Measurements from ENCODE around the gene TAOK2. TPM values are rescaled to one million over a fixed set of nuclear protein-coding genes. Genes with fewer than 3 reads are reported as not detected.

The TAOK2 gene
- total RNA-seq (ENCODE audit: unreplicated experiment), result 178 TPM
- long read RNA-seq, full-length matches to known transcripts, result 4 of 16 reads
- long read RNA-seq, partial matches to known transcripts, result 3 of 16 reads
- long read RNA-seq, other reads (novel, unspliced or antisense), result 9 of 16 reads

- DNase-seq (ENCODE audit: low spot score), result peak; percentile 100
- Mint-ChIP-seq H3K27me3 (ENCODE audit: unreplicated experiment) (peaks cover 27% of the 10 kb centered on the region), H3K36me3 (ENCODE audit: low read depth, unreplicated experiment) (peaks cover 47% of the 10 kb centered on the region), H3K4me3 (ENCODE audit: unreplicated experiment) (peak within 1 kb of the TSS; percentile 96), H3K27ac (ENCODE audit: unreplicated experiment) (peak within 1 kb of the TSS; percentile 99), H3K9me3 (ENCODE audit: unreplicated experiment) (no peaks in the 10 kb centered on the region), H3K4me1 (ENCODE audit: unreplicated experiment) (peaks cover 49% of the 10 kb centered on the region)
- TF ChIP-seq, protein P1, sequence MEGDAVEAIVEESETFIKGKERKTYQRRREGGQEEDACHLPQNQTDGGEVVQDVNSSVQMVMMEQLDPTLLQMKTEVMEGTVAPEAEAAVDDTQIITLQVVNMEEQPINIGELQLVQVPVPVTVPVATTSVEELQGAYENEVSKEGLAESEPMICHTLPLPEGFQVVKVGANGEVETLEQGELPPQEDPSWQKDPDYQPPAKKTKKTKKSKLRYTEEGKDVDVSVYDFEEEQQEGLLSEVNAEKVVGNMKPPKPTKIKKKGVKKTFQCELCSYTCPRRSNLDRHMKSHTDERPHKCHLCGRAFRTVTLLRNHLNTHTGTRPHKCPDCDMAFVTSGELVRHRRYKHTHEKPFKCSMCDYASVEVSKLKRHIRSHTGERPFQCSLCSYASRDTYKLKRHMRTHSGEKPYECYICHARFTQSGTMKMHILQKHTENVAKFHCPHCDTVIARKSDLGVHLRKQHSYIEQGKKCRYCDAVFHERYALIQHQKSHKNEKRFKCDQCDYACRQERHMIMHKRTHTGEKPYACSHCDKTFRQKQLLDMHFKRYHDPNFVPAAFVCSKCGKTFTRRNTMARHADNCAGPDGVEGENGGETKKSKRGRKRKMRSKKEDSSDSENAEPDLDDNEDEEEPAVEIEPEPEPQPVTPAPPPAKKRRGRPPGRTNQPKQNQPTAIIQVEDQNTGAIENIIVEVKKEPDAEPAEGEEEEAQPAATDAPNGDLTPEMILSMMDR (IDR thresholded peaks at IDR 0.05; ENCODE audit: unreplicated experiment), result no peak
Measured at GRCh38 chr16:29973384-29974246, at the start of gene TAOK2. Gene TAOK2 (plus strand): TSS chr16:29973868. CDS start chr16:29977773, 3,905 bp downstream.

DNA sequence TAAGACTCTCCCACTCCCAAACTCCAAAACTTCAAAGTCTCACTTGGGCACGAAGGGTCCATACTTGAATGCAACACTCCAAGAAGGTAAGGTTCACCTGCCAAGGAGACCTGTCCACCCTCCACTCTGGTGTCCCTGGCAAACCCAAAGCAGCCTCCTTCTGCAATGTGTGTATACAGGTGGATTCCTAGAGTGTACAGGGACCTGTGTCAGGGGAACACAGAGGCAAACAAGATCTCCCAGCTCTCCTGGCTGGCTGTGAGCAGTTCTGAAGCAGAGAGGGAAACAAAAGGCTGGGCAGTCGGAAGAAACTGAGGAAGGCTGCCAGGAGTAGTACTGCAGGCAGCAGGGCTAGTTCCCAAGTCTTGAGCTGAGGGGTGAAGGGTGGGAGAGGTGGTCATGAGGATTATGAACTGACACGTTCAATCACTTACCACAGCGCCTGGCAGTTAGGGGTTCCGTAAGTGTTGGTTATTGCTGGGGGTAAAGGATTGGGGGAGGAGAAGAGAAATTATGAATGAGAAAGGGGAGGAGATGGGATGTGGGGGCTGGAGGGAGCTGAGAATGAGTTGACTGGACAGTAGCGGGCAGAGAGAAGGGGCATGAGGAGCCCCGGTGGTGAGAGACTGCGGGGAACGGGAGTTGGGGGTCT, 48.4 kb upstream of the TAOK2 start:
- Mint-ChIP-seq H3K27ac (ENCODE audit: unreplicated experiment) (no peak overlapping the region), H3K9me3 (ENCODE audit: unreplicated experiment) (no peaks in the 10 kb centered on the region), H3K27me3 (ENCODE audit: unreplicated experiment) (peaks cover 5% of the 10 kb centered on the region), H3K36me3 (ENCODE audit: low read depth, unreplicated experiment) (peaks cover 12% of the 10 kb centered on the region), H3K4me1 (ENCODE audit: unreplicated experiment) (peaks cover 22% of the 10 kb centered on the region), H3K4me3 (ENCODE audit: unreplicated experiment) (peak overlapping the region; percentile 97)
- TF ChIP-seq, protein P1 (IDR thresholded peaks at IDR 0.05; ENCODE audit: unreplicated experiment), result no peak
- no peak for DNase-seq (ENCODE audit: low spot score)

GRCh38 chr16:29925781-29926710, 47.6 kb upstream of the TAOK2 start, which contains the start of gene KCTD13:
Gene KCTD13 (minus strand): TSS chr16:29926226. CDS start chr16:29926033, 193 bp downstream.
- peaks cover 5% of the 10 kb centered on the region for H3K36me3 Mint-ChIP-seq (ENCODE audit: low read depth, unreplicated experiment)
- peak within 1 kb of the TSS; percentile 24 for H3K27ac Mint-ChIP-seq (ENCODE audit: unreplicated experiment)
- H3K9me3 Mint-ChIP-seq (ENCODE audit: unreplicated experiment), result no peaks in the 10 kb centered on the region
- TF ChIP-seq, protein P1 (IDR thresholded peaks at IDR 0.05; ENCODE audit: unreplicated experiment), result no peak
- peaks cover 22% of the 10 kb centered on the region for H3K4me1 Mint-ChIP-seq (ENCODE audit: unreplicated experiment)
- DNase-seq (ENCODE audit: low spot score), result peak; percentile 97
- peaks cover 5% of the 10 kb centered on the region for H3K27me3 Mint-ChIP-seq (ENCODE audit: unreplicated experiment)
- H3K4me3 Mint-ChIP-seq (ENCODE audit: unreplicated experiment), result peak within 1 kb of the TSS; percentile 97

DNA sequence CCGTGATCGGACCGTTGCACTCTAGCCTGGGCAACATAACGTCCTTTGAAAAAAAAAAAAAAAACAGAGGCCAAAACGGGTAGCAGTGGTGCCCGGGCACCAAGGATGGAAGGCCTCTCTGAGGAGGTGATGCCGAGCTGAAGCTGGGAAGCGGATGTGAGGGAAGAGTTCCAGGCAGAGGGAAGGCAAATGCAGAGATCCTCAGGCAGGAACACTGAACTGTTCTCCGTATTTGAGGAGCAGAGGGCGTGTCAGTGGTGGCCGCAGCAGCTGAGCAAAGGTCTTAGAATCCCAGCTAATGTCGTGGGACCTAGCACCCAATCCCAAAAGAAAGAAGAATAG, 47.0 kb upstream of the TAOK2 start:
- Mint-ChIP-seq H3K27ac (ENCODE audit: unreplicated experiment) (no peak overlapping the region), H3K9me3 (ENCODE audit: unreplicated experiment) (no peaks in the 10 kb centered on the region), H3K27me3 (ENCODE audit: unreplicated experiment) (peaks cover 5% of the 10 kb centered on the region), H3K36me3 (ENCODE audit: low read depth, unreplicated experiment) (no peaks in the 10 kb centered on the region), H3K4me1 (ENCODE audit: unreplicated experiment) (peaks cover 22% of the 10 kb centered on the region), H3K4me3 (ENCODE audit: unreplicated experiment) (peak overlapping the region; percentile 91)
- DNase-seq (ENCODE audit: low spot score), result no peak
- TF ChIP-seq, protein P1 (IDR thresholded peaks at IDR 0.05; ENCODE audit: unreplicated experiment), result no peak
